ENCODE results near the gene DAGLB.

Gene DAGLB

DNA sequence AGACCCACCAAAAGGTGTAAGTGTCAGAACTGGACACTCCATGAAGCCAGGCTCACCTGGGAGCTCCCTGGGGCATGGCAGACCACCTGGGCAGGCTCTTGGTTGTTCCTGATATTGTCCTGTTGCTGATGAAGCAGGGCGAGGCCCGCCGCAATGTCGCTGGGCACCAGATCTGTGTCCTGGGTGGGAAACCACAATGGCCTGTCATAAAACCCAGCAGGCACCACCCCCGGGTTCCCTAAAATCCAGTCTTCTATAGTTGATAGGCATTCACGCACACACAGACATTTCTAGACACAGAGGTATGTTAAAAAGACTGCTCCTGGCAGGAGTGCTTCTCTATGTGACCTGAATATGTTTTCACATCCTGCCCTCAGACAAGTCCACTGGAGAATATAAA is 15.0 kb downstream of the DAGLB start:
- no peak for DNase-seq (ENCODE audit: low read depth in 2 of 2, low spot score in 1 of 2)

DNA sequence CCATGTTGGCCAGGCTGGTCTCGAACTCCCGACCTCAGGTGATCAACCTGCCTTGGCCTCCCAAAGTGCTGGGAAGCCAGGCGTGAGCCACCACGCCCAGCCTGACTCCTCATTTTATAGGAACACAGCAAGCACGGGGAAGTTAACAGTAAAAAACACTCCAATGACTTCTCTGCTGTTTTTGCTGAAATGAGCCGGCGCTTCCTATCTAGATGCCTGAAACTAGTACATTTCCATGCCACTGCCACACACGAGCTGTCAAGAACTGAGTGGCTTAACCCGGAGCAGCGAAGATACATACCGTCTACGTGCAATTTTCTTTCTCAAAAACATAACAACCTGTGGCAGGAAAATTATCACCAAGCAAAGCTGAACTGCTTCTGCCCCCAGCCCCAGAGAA is 16.8 kb downstream of the DAGLB start:
- DNase-seq (ENCODE audit: low read depth in 2 of 2, low spot score in 1 of 2), result no peak

DNA sequence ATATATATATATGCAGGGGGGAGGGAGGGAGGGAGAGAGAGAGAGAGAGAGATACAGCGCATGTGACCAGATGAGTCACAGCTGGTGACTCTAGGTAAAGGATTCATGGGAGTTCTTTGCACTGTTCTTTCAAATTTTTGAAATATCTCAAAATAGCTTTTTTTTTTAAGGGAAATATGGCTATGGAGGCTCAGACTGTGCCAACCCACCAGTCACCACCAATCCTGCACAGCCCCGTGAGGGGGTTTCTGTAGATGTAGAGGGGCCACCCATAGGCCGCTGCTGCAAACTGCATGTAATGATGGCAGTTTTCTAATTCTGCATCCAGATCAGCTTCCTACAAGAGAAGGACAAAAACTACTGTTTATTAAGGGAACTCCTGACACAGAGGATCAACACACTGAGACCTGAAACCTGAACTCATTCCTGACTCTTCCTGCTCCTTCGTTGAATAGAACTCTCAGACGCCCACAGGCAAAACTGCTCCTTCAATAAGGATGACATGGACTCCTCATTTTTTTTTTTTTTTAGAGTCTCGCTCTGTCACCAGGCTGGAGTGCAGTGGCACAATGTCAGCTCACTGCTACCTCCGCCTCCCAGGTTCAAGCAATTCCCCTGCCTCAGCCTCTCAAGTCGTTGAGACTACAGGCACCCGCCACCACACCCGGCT is 17.3 kb downstream of the DAGLB start:
- no peak for DNase-seq (ENCODE audit: low read depth in 2 of 2, low spot score in 1 of 2)

DNA sequence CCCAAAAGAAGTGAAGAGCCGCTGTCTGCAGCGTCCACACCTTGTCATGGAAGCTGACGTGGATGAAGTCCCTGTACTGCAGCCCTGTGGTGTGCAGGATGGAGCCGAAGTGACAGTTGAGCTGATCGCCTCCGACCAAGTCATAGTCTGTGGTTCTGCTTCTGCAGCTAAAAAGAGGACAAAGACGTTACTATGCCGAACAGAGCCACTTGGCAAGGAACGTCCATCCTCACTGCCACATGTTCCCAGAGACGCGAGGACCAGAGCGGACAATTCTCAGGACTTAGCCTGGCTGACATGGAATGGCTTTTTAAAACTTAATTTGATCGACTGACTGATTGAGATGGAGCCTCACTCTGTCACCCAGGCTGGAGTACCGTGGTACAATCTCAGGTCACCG is 21.8 kb downstream of the DAGLB start:
- DNase-seq (ENCODE audit: low read depth in 2 of 2, low spot score in 1 of 2), result no peak

DNA sequence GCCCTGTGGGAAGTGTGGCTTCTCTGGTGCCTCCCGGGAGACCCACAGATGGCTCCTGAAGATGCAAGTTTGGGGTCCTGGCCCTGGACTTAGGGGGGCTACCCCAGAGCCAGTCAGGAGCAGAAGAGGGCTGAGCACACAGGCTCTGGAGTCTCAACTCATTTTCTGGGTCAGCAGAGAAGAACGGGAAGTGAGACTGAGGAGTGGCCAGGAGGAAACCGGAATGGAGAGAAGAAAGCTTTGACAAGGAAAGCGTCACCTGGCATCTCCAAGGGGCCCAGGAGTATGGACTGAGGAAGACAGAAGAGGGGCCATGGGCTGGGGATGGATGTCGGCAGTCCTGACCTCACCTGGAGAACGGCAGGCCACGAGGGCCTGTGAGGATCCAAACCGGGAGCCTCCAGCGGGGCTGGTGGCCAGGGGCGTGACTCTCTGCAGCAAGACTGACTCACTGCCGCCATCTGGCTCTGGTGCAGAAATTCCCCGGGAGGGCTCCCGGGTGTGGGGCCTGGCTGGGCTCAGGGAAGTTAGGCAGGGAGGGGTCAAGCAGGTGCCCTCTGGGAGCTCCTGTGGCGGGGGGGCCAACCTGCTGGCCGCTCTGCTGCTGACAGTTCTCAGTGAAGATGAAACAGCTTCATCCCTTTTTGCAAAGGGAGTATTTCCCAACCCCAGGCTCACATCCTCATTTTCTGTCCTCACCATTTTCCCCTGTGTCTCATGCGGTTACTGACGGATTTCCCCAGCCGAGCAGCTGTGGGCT is 23.6 kb downstream of the DAGLB start:
- DNase-seq (ENCODE audit: low read depth in 2 of 2, low spot score in 1 of 2), result no peak

DNA sequence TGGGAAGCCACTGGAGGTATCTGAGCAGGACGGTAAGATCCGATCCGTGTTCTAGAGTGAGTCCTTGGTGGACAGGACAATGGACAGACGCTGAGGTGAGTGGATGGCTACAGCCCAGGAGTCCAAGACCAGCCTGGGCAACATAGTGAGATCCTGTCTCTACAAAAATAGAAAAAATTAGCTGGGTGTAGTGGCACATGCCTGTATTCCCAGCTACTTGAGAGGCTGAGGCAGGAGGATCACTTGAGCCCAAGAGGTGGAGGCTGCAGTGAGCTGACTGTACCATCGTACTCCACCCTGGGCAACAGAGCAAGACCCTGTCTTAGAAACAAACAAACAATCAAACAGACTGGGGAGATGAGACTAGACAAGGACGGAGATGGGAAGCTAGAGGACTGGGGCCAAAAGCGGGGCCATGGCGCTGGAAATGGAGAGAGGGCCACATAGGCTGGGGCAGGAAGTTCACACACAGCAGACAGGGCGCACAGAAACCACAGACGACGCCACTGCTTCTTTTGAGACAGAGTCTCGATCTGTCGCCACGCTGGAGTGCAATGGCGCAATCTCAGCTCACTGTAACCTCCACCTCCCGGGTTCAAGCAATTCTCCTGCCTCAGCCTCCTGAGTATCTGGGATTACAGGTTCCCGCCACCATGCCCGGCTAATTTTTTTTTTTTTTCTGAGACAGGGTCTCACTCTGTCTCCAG is 24.7 kb downstream of the DAGLB start:
- DNase-seq (ENCODE audit: low read depth in 2 of 2, low spot score in 1 of 2), result no peak

DNA sequence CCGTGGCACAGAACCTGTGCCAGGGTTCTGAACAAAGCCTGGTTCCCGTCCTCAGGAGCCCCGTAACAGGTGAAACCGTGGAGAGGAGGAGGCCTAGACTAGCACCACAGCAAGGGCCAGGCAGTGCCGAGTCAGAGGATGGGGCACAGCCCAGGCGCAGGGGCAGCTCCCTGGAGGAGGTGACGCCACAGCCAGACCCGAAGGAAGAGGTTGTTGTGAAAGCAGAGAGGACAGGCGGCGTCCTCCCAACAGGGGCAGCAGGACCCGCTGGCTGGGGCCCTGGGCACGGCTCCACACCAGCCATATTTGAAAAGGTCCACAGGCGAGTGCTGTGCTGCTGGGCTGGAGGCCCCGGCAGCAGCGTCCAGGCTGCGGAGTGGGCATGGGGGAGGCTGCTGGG is 25.7 kb downstream of the DAGLB start:
- no peak for DNase-seq (ENCODE audit: low read depth in 2 of 2, low spot score in 1 of 2)

DNA sequence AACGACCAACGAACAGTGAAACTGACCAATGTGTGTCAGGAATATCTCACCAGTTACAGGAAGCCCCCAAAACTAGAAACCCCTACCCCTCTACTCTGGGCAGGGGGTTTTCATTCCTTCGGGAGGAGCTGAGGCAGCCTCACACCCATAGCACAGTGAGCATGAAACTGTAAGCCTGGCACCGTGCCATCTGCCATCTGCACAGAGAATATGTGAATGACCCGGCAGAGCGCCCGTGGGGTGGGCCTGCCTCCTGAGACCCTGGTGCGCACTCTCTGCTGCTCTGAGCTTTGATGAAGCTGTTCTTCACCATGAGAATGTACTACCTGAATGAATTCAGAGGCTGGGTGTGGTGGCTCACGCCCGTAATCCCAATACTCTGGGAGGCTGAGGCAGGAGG is 27.1 kb downstream of the DAGLB start:
- DNase-seq (ENCODE audit: low read depth in 2 of 2, low spot score in 1 of 2), result no peak

DNA sequence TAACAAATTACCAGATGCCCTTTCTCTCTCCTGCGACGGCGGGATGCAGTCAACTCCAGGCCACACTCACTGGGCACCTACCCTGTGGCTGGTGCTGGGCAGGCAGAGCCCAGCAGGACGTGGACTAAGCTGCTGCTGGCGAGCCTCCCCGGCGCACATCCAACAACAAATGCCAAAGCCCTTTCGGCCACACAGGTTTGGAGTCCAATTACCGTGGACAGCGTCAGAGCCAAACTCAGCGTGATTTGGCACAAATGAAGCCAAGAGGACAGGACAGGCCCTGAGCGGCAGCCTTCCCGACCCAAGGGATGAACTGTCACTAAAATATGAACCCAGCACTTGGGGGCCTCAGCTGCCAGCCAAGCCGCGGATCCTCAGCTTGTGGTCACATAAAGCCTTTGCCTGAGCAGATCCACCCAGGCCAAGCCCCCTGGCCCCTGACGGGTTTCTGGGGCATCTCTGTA is 28.4 kb downstream of the DAGLB start:
- no peak for DNase-seq (ENCODE audit: low read depth in 2 of 2, low spot score in 1 of 2)

DNA sequence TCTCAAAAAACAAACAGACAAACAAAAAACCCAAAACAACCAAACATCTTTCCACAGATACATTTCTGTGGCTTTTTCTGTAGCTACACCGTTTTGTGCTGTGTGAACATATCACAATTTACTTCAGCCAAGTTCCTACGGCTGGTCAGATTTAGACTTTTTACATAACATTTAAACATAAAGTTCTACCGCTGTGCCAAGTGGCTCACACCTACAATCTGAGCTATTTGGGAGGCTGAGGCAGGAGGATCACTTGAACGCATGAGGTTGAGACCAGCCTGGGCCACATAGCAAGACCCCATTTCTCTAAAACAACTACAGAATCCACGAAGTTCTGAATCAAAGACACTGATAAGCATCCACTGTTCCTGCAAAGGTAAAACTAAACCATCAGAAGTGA is 30.3 kb downstream of the DAGLB start:
- no peak for DNase-seq (ENCODE audit: low read depth in 2 of 2, low spot score in 1 of 2)

DNA sequence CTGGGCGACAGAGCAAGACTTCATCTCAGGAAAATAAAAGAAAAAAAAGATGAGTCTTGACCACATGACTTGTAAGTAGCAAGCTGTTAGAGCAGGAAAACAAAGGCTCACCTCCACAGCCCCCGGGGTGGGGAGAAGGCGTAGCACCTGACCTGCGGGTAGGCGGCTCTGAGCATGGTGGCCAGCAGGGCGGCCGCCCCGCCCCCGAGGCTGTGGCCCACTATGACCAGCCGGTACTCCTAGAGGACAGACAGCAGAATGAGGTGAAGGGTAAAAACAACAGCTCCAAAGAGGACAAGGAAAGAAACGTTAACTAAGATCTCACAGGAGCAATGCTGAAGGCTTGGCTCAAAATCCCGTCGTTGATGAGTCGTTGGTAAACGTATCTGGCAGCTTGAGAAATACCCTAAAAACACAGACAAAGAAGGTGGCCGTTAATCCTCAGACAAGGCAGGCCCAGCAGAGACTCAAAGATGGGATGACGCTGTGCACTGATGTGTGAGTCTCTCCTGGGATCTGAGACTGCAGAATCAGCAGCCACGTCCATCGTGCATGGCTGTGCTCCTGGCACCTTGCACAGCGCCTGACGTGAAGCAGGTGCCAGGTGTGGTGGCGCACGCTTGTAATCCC is 31.1 kb downstream of the DAGLB start:
- no peak for DNase-seq (ENCODE audit: low read depth in 2 of 2, low spot score in 1 of 2)

DNA sequence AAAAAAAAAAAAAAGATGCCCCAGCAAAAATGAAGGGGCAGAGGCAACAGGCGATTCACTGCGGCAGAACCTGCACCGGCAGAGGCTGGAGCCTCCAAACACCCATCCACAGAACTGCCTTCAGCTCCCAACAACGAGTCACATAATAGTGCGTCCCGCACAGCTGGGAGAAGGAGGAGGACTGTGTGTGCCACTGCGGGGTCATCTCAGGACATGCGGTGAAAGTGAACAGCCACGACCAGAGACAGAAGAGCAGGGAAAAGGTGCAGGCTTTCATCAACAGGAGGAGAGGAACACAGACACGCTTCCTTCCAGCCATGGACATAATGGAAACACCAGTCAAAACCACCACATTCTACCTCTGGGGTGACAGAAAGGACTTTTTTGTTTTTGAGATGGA is 34.1 kb downstream of the DAGLB start:
- no peak for DNase-seq (ENCODE audit: low read depth in 2 of 2, low spot score in 1 of 2)

DNA sequence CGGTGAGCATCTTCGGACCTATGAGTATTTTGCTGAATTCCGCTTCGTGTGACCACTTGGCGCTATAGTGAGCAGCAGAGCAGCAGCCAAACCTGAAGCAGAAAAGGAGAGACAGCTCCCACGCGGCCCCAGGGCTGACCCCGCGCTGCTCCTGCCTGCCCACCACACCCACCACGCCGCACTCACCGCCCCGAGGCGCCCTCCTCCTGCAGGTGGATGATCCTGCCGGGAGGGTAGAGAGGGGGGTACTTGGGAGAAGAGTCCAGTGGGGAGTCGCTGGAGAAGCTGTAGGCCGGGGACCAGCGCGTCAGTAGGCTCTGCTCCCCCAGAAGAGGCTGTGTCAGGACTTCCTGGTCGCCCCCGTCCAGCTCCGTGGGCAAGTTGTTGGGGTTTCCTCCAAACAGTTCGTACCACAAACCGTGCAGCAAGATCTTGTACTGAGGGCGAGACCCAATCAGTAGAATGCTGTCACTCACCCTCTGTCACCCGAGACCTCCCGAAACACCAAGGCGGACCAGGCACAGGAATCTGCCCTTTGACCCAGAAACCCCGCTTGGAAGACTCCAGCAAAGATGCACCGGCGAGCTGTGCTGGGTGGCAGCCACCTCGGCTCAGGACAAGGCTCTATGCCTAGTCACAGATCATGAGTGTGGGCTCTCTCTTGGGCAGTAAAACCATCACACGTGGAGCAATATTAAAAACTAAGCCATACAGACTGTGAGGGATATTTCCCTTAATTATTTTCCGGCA is 37.6 kb downstream of the DAGLB start:
- DNase-seq (ENCODE audit: low read depth in 2 of 2, low spot score in 1 of 2), result no peak

DNA sequence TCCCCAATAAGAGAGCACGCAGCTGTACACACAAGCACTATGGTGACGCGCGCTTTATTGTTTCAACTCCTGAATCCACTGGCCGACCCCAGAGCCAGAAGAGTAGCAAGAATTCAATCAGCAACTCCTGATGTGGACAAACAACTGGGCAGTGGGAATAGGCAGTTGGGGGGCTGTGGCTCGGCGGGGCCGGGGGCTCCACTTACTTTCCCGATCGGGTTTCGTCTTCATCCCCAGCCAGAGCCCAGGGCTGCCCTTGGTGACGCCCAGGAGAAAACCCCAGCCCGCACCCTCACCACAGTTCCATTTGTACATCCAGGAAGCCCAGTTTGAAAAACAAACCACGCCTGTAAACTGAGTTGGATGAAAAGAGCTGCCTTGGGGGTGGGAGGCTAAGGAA is 38.7 kb downstream of the DAGLB start:
- no peak for DNase-seq (ENCODE audit: low read depth in 2 of 2, low spot score in 1 of 2)

DNA sequence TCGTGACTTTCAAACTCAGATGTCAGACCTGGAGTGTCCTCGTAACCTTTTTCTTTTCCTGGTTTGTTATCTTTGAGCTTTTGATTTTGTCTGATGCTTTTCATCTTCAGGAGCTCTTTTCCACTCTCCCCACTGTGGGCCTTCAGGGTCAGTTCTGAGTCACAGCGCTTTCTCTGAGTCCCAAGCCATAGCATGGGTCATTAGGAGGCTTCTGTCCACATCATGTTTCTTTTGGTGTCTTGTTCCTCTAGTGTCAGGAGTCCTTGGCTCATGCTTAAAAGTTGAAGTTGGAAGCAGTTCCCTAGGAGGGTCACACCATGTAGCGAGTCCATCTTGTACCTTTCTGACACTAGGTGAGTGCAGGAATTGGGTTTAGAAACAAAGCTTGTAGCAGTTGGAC is 40.3 kb downstream of the DAGLB start:
- DNase-seq (ENCODE audit: low read depth in 2 of 2, low spot score in 1 of 2), result no peak

DNA sequence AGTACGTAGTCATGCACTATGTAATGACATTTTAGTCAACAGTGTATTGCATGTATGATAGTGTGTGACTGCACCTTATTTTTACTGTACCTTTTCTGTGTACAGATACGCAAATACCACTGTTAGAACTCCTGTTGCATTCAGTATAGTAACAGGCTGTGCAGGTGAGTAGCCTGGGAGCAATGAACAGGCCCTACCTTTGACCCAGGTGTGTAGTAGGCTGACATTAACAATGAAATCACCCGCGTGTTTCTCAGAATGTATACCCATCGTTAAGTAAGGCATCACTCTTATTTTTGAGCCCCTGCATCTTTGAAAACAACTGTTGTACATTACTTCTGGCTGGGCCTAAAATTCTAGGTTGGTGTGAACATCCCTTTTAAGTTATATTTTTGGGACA is 41.6 kb downstream of the DAGLB start:
- DNase-seq (ENCODE audit: low read depth in 2 of 2, low spot score in 1 of 2), result no peak

DNA sequence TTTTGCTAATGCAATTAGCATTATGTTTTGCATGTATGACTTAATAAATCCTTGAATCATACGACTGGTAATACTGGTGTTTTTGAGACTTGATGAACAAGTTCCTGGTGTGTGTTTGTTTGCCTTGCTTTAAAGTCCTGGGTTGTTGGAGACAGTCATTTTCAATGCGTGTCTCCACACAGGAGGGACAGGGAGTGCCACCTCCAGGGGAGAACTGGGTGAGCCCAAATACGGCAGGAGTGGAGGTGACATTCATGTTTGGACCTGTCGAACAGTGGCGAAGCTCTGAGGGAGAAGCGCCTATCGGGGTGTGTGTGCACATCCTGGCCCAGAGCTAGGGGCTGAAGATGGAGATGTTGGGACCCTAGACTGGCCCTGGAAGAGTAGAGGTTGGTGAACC is 43.8 kb downstream of the DAGLB start:
- DNase-seq (ENCODE audit: low read depth in 2 of 2, low spot score in 1 of 2), result no peak

DNA sequence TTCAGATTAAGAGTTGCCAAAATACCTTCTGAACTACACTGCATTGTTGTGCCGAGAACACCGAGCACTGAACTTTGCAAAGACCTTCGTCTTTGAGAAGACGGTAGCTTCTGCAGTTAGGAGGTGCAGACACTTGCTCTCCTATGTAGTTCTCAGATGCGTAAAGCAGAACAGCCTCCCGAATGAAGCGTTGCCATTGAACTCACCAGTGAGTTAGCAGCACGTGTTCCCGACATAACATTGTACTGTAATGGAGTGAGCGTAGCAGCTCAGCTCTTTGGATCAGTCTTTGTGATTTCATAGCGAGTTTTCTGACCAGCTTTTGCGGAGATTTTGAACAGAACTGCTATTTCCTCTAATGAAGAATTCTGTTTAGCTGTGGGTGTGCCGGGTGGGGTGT is 45.0 kb downstream of the DAGLB start:
- DNase-seq (ENCODE audit: low read depth in 2 of 2, low spot score in 1 of 2), result no peak

DNA sequence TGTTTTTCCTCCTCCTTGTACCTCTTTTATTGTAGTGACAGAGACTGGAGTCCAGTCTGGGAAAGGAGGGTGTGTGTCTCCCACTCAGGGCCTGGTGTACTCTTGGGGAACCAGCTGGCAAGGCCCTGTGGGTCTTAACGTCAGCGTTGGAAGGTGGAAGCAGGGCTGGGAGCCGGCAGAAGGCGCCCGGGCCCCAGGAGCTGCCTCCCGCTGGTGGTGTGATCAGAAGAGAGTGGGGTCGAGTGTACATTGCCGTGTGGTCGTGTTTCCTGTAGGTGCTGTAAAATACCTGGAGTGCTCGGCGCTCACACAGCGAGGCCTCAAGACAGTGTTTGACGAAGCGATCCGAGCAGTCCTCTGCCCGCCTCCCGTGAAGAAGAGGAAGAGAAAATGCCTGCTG is 45.7 kb downstream of the DAGLB start:
- no peak for DNase-seq (ENCODE audit: low read depth in 2 of 2, low spot score in 1 of 2)

DNA sequence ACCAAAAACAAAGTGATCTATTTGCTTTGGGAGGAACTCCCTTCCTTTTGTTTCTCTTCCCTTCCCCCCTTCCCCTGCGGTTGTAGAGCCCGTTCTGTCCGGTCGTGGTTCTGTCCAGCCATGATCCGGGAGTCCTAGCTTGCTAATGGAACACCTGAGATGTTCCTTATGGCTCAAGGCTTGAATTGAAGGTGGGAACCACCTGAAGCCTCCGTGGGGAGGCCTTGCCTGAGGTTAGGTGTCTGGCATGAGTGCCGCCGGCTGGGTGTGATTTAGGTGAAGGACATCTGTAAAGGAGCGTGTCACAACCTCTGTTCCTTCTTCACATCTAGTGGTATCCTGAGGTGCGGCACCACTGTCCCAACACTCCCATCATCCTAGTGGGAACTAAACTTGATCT is 46.2 kb downstream of the DAGLB start:
- no peak for DNase-seq (ENCODE audit: low read depth in 2 of 2, low spot score in 1 of 2)
